Measurements from ENCODE around the gene ATP6AP1.

The ATP6AP1 gene, protein sequence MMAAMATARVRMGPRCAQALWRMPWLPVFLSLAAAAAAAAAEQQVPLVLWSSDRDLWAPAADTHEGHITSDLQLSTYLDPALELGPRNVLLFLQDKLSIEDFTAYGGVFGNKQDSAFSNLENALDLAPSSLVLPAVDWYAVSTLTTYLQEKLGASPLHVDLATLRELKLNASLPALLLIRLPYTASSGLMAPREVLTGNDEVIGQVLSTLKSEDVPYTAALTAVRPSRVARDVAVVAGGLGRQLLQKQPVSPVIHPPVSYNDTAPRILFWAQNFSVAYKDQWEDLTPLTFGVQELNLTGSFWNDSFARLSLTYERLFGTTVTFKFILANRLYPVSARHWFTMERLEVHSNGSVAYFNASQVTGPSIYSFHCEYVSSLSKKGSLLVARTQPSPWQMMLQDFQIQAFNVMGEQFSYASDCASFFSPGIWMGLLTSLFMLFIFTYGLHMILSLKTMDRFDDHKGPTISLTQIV

DNA sequence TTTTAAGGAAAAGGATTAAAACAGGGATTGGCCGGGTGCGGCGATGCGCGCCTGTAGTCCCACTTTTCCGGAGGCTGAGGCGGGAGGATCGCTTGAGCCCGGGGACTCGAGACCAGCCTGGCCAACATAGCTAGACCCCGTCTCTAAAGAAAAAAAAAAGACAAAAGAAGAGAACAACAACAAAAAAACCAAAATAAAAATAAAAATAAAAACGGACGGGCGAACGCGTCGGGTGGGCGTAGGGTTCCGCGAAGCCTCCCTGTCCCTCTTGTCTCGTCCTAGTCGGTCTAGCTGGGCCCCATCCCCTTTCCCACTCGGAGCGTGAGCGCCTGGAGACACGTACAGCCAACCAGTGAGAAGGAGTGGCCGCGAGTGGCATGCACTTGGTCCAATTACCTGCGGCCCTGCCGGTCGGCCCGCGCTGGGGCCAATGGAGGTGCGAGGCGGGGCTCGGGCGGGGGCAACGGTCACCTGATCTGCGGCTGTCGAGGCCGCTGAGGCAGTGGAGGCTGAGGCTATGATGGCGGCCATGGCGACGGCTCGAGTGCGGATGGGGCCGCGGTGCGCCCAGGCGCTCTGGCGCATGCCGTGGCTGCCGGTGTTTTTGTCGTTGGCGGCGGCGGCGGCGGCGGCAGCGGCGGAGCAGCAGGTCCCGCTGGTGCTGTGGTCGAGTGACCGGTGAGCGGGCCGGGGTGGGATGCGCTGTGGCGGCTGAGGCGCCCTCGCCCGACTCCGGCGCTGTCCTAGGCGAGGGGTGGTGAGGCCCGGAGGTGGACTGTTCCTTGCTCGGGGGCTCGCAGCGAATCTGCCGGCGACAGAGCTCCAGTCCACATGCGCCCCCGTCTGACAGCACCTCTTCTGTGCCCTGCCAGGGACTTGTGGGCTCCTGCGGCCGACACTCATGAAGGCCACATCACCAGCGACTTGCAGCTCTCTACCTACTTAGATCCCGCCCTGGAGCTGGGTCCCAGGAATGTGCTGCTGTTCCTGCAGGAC is at the start of gene ATP6AP1:
ATP6AP1 (plus strand) TSS at position 502 of the 996 bp plus-strand sequence; CDS start at position 518, 16 bp downstream.
- peaks cover 6 to 38% (median 26%) of the 10 kb centered on the region in 5 donors for H3K4me1 ChIP-seq (ENCODE audit: control insufficient read depth in 5 of 5, insufficient read depth in 5 of 5, low read length in 5 of 5)

DNA sequence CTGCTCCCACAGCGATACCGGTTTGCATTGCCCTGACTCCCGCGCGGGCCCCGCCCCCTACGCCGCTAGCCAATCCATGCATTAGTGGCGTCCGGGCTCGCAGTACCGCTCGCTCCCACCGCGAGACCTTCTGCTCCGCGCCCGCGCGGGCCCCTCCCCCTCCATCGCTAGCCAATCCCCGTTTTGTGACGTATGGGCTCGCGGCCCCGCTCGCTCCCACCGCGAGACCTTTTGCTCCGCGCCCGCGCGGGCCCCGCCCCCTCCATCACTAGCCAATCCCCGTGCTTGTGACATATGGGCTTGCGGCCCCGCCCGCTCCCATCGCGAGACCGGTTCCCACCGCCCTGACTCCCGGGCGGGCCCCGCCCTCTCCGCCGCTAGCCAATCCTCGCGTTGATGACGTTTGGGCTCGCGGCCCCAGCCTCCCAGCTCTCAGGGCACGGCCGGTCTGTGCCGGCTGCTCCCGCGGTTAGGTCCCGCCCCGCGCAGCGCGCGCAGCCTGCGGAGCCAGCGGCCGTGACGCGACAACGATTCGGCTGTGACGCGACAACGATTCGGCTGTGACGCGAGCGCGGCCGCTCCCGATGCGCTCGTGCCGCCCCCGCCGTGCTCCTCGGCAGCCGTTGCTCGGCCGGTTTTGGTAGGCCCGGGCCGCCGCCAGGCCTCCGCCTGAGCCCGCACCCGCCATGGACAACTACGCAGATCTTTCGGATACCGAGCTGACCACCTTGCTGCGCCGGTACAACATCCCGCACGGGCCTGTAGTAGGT is 49.5 kb upstream of the ATP6AP1 start, which contains the start of gene EMD:
EMD (plus strand) TSS at position 497 of the 770 bp plus-strand sequence; CDS start at position 687, 190 bp downstream.
- Histone ChIP-seq H3K4me3 (ENCODE audit: low read depth in 1 of 5, low read length in 5 of 5) (peak within 1 kb of the TSS; percentile 58 to 72 (median 66)), H3K9ac (ENCODE audit: low read length in 5 of 5) (peak within 1 kb of the TSS; percentile 79 to 88 (median 81)), H3K9me3 (ENCODE audit: control insufficient read depth in 5 of 5, low read length in 5 of 5) (no peaks in the 10 kb centered on the region), H3K27ac (ENCODE audit: low read depth, low read length) (peak within 1 kb of the TSS; percentile 84), H3K4me1 (ENCODE audit: control insufficient read depth in 5 of 5, insufficient read depth in 5 of 5, low read length in 5 of 5) (peaks cover 4 to 30% (median 25%) of the 10 kb centered on the region in 5 donors), H3K36me3 (ENCODE audit: control insufficient read depth in 5 of 5, insufficient read depth in 5 of 5, low read length in 5 of 5) (peaks cover 0 to 5% (median 3%) of the 10 kb centered on the region in 5 donors), H3K27me3 (ENCODE audit: control insufficient read depth in 5 of 5, insufficient read depth in 4 of 5, low read length in 5 of 5) (peaks cover under 1 to 12% (median 10%) of the 10 kb centered on the region in 5 donors)

More for the DNA sequence above, at the start of gene ATP6AP1:
- H3K27ac ChIP-seq (ENCODE audit: low read depth, low read length), result peak within 1 kb of the TSS; percentile 62
- H3K27me3 ChIP-seq (ENCODE audit: control insufficient read depth in 5 of 5, insufficient read depth in 4 of 5, low read length in 5 of 5), result peaks cover 0 to 13% (median 2%) of the 10 kb centered on the region in 5 donors
- H3K9me3 ChIP-seq (ENCODE audit: control insufficient read depth in 5 of 5, low read length in 5 of 5), result no peaks in the 10 kb centered on the region
- H3K36me3 ChIP-seq (ENCODE audit: control insufficient read depth in 5 of 5, insufficient read depth in 5 of 5, low read length in 5 of 5), result peaks cover 0 to 19% (median 17%) of the 10 kb centered on the region in 5 donors
- peak within 1 kb of the TSS; percentile 69 to 77 (median 74) for H3K4me3 ChIP-seq (ENCODE audit: low read depth in 1 of 5, low read length in 5 of 5)
- peak within 1 kb of the TSS in 4 of 5 donors; percentile 25 to 74 (median 51) for H3K9ac ChIP-seq (ENCODE audit: low read length in 5 of 5)

DNA sequence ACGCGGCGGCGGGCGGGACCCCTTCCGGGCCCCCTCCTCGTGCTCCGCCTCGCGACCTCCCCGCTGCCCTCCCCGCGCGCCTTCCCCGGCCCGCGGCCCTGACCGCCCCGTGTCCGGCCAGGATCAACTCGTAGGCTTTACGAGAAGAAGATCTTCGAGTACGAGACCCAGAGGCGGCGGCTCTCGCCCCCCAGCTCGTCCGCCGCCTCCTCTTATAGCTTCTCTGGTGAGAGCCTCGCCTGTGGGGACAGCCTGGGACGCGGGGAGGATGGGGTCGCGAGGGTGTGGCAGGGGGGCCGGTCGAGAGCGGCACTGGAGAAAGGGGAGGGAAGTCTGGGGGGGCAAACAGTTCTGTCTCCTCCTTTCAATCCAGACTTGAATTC is 48.9 kb upstream of the ATP6AP1 start:
- Histone ChIP-seq H3K36me3 (ENCODE audit: control insufficient read depth in 5 of 5, insufficient read depth in 5 of 5, low read length in 5 of 5) (peaks cover 0 to 5% (median 3%) of the 10 kb centered on the region in 5 donors), H3K4me3 (ENCODE audit: low read depth in 1 of 5, low read length in 5 of 5) (peak overlapping the region; percentile 58 to 72 (median 66)), H3K4me1 (ENCODE audit: control insufficient read depth in 5 of 5, insufficient read depth in 5 of 5, low read length in 5 of 5) (peaks cover 4 to 29% (median 24%) of the 10 kb centered on the region in 5 donors), H3K9ac (ENCODE audit: low read length in 5 of 5) (peak overlapping the region; percentile 79 to 88 (median 81)), H3K9me3 (ENCODE audit: control insufficient read depth in 5 of 5, low read length in 5 of 5) (no peaks in the 10 kb centered on the region), H3K27ac (ENCODE audit: low read depth, low read length) (peak overlapping the region; percentile 84), H3K27me3 (ENCODE audit: control insufficient read depth in 5 of 5, insufficient read depth in 4 of 5, low read length in 5 of 5) (peaks cover 2 to 15% (median 14%) of the 10 kb centered on the region in 5 donors)

DNA sequence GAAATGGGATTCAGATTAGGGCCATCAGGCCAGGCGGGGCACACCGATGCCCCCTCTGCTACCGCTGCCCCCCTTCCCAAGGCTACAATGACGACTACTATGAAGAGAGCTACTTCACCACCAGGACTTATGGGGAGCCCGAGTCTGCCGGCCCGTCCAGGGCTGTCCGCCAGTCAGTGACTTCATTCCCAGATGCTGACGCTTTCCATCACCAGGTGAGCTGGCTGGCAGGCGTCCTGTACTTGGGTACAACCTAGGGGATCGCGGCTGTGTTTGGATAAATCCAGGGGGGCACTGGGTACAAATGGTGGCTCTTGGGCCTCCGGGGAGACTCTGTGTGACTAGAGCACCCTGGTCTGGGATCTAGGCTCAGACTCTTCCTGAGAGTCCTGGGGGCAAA is 48.3 kb upstream of the ATP6AP1 start:
- peaks cover 0 to 5% (median 3%) of the 10 kb centered on the region in 5 donors for H3K36me3 ChIP-seq (ENCODE audit: control insufficient read depth in 5 of 5, insufficient read depth in 5 of 5, low read length in 5 of 5)
- H3K9ac ChIP-seq (ENCODE audit: low read length in 5 of 5), result peak overlapping the region; percentile 79 to 88 (median 81)
- peak overlapping the region; percentile 58 to 72 (median 66) for H3K4me3 ChIP-seq (ENCODE audit: low read depth in 1 of 5, low read length in 5 of 5)
- H3K27ac ChIP-seq (ENCODE audit: low read depth, low read length), result peak overlapping the region; percentile 84
- H3K9me3 ChIP-seq (ENCODE audit: control insufficient read depth in 5 of 5, low read length in 5 of 5), result no peaks in the 10 kb centered on the region
- H3K4me1 ChIP-seq (ENCODE audit: control insufficient read depth in 5 of 5, insufficient read depth in 5 of 5, low read length in 5 of 5), result peaks cover 4 to 27% (median 20%) of the 10 kb centered on the region in 5 donors
- peaks cover 3 to 15% (median 14%) of the 10 kb centered on the region in 5 donors for H3K27me3 ChIP-seq (ENCODE audit: control insufficient read depth in 5 of 5, insufficient read depth in 4 of 5, low read length in 5 of 5)

DNA sequence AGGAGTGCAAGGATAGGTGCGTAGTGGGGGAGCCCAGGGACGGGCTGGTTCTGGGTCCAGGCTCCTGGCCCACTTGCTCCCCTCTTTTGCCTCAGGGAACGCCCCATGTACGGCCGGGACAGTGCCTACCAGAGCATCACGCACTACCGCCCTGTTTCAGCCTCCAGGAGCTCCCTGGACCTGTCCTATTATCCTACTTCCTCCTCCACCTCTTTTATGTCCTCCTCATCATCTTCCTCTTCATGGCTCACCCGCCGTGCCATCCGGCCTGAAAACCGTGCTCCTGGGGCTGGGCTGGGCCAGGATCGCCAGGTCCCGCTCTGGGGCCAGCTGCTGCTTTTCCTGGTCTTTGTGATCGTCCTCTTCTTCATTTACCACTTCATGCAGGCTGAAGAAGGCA is 47.7 kb upstream of the ATP6AP1 start:
- H3K36me3 ChIP-seq (ENCODE audit: control insufficient read depth in 5 of 5, insufficient read depth in 5 of 5, low read length in 5 of 5), result peaks cover 0 to 5% (median 3%) of the 10 kb centered on the region in 5 donors
- H3K27ac ChIP-seq (ENCODE audit: low read depth, low read length), result peak overlapping the region; percentile 84
- peaks cover 3 to 15% (median 14%) of the 10 kb centered on the region in 5 donors for H3K27me3 ChIP-seq (ENCODE audit: control insufficient read depth in 5 of 5, insufficient read depth in 4 of 5, low read length in 5 of 5)
- H3K9ac ChIP-seq (ENCODE audit: low read length in 5 of 5), result peak overlapping the region in 2 of 5 donors; percentile 24 to 79
- H3K4me3 ChIP-seq (ENCODE audit: low read depth in 1 of 5, low read length in 5 of 5), result peak overlapping the region in 2 of 5 donors; percentile 69 to 72
- peaks cover 4 to 27% (median 20%) of the 10 kb centered on the region in 5 donors for H3K4me1 ChIP-seq (ENCODE audit: control insufficient read depth in 5 of 5, insufficient read depth in 5 of 5, low read length in 5 of 5)
- H3K9me3 ChIP-seq (ENCODE audit: control insufficient read depth in 5 of 5, low read length in 5 of 5), result no peaks in the 10 kb centered on the region

DNA sequence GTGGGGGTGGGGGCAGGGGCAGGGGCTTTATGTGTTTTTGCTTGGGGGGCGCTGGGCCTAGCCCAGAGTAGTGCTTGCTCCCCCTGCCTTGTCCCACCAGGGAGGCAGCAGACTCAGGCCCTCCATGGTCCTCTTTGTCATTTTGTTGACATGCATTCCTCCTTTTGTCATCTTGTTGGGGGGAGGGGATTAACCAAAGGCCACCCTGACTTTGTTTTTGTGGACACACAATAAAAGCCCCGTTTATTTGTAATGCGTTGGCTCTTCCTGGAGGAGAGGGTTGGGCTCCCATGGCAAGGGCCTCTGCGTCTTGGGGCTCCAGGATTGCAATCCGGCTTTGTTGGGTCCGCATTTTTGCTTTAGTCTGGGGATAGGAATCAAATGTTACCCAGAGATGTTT is 47.2 kb upstream of the ATP6AP1 start:
- no peak overlapping the region for H3K4me3 ChIP-seq (ENCODE audit: low read depth in 1 of 5, low read length in 5 of 5)
- H3K27ac ChIP-seq (ENCODE audit: low read depth, low read length), result no peak overlapping the region
- no peaks in the 10 kb centered on the region for H3K9me3 ChIP-seq (ENCODE audit: control insufficient read depth in 5 of 5, low read length in 5 of 5)
- peaks cover 0 to 5% (median 3%) of the 10 kb centered on the region in 5 donors for H3K36me3 ChIP-seq (ENCODE audit: control insufficient read depth in 5 of 5, insufficient read depth in 5 of 5, low read length in 5 of 5)
- no peak overlapping the region for H3K9ac ChIP-seq (ENCODE audit: low read length in 5 of 5)
- peaks cover 4 to 27% (median 20%) of the 10 kb centered on the region in 5 donors for H3K4me1 ChIP-seq (ENCODE audit: control insufficient read depth in 5 of 5, insufficient read depth in 5 of 5, low read length in 5 of 5)
- H3K27me3 ChIP-seq (ENCODE audit: control insufficient read depth in 5 of 5, insufficient read depth in 4 of 5, low read length in 5 of 5), result peaks cover 3 to 15% (median 14%) of the 10 kb centered on the region in 5 donors

DNA sequence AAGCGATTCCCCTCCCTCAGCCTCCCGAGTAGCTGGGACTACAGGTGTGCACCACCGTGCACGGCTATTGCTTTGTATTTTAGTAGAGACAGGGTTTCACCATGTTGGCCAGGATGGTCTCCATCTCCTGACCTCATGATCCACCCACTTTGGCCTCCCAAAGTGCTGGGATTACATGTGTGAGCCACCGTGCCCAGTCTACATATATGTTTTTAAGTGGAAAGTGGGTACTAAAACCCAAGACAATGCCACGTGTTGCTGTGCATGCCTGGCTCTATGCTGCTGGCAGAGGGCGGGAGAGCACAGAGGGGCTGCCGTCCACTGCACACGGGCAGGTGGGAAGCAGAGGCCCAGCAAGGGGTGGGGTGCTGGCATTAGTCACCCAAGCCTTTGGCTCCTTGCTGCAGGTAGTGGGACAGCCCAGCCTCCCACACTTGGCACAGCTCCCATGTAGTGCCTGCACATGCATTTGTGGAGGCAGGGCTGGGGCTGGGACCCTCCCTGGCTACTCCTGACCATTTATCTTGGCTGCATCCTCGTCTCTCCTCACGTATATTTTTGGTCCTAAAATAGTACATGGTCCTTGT is 45.9 kb upstream of the ATP6AP1 start:
- Histone ChIP-seq H3K9me3 (ENCODE audit: control insufficient read depth in 5 of 5, low read length in 5 of 5) (no peaks in the 10 kb centered on the region), H3K9ac (ENCODE audit: low read length in 5 of 5) (no peak overlapping the region), H3K27ac (ENCODE audit: low read depth, low read length) (no peak overlapping the region), H3K4me3 (ENCODE audit: low read depth in 1 of 5, low read length in 5 of 5) (no peak overlapping the region), H3K27me3 (ENCODE audit: control insufficient read depth in 5 of 5, insufficient read depth in 4 of 5, low read length in 5 of 5) (peaks cover 3 to 12% (median 9%) of the 10 kb centered on the region in 5 donors), H3K36me3 (ENCODE audit: control insufficient read depth in 5 of 5, insufficient read depth in 5 of 5, low read length in 5 of 5) (peaks cover 0 to 5% (median 3%) of the 10 kb centered on the region in 5 donors), H3K4me1 (ENCODE audit: control insufficient read depth in 5 of 5, insufficient read depth in 5 of 5, low read length in 5 of 5) (peaks cover 4 to 27% (median 20%) of the 10 kb centered on the region in 5 donors)

DNA sequence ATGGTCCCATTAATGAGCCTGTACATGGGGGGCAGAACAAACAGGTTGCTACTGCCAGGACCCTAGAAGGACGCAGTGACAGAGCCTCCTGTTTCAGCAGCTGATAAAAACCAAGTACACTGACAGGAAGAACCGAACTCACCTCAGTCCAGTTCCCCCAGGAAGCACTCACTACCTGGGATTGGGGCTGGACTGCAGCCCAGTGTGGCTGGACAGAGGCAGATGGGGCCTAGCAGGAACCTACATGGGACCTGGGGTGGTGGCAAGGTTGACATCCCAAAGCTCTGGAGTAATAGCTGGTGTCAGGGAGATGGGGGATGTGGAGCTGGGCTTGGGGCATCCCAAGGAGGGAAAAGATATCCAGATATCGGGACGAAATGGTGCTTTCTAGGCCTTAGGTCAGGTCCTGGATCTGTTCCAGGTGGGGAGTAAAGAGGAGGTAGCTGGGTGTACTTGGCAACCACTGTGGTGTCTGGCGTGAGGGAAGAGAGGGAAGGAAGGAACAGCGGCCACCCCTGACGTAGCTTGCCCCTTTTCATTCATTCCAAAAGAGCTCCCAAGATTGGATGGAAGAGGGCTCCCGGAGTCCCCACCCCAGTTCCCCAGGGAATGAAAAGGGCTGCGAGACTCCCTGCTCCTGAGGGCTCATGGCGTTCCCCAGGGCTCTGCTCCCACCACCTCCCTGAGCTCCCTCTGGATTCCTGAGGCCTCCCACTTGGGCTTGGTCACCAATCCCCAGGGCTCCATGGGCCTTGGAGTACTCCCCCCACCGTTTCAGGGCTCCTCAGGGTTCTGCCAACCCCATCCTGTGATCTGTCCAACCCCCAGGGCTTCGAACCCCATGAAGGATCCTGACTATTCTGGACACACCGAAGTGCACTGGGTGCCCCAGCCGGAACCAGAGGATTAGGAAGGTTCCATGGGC is 44.9 kb upstream of the ATP6AP1 start:
- Histone ChIP-seq H3K27ac (ENCODE audit: low read depth, low read length) (no peak overlapping the region), H3K27me3 (ENCODE audit: control insufficient read depth in 5 of 5, insufficient read depth in 4 of 5, low read length in 5 of 5) (peaks cover 3 to 12% (median 9%) of the 10 kb centered on the region in 5 donors), H3K9me3 (ENCODE audit: control insufficient read depth in 5 of 5, low read length in 5 of 5) (no peaks in the 10 kb centered on the region), H3K36me3 (ENCODE audit: control insufficient read depth in 5 of 5, insufficient read depth in 5 of 5, low read length in 5 of 5) (peaks cover 0 to 5% (median 3%) of the 10 kb centered on the region in 5 donors), H3K9ac (ENCODE audit: low read length in 5 of 5) (no peak overlapping the region), H3K4me3 (ENCODE audit: low read depth in 1 of 5, low read length in 5 of 5) (no peak overlapping the region), H3K4me1 (ENCODE audit: control insufficient read depth in 5 of 5, insufficient read depth in 5 of 5, low read length in 5 of 5) (peaks cover 4 to 21% (median 15%) of the 10 kb centered on the region in 5 donors)

Measured in subcutaneous abdominal adipose tissue (tissue), 5 donors.